SH-SY5Y (cell line): ENCODE data around the gene SLC4A7.

Source experiments
- GATA2 ChIP-seq: IDR thresholded peaks from 2 replicates; pipeline ENCODE4 v1.6.1; 2011; ENCODE audit warnings: mild to moderate bottlenecking, low read depth, low read length
- GATA3 ChIP-seq: IDR thresholded peaks from 2 replicates; pipeline ENCODE4 v1.6.1; 2011; ENCODE audit warnings: low read depth, mild to moderate bottlenecking, low read length, moderate library complexity

DNA sequence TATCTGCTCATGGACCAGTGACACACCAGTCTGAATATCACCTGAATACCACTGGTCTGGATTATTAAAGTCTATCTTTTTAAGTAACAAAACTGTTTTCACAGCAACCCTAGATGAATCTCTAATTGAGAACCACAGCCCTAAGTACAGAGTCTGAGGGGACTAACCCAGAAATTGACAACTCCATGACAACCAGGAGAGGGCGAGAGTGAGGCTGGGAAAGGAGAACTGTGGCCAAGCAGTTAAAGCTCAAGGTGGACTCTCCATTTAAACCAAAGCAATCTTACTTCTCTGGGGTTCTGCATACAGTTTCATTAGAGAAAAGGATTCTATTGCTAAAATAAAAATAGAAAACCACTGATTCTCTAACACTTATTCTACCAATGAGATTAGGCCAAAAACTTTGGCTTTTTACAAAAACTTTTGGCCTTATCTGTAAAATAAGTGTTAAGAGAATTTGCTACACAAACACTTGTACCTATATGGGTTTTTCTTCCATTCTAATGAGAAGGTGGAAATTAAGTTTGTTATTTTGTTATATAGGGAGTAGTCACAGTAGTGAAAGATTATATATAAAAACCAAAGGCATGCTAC, 126.4 kb downstream of the SLC4A7 start:
- no peak for TF ChIP-seq GATA2
- no peak for TF ChIP-seq GATA3
